ENCODE measurements around the gene SLC43A1. TPM values are rescaled to one million over a fixed set of nuclear protein-coding genes. Genes with fewer than 3 reads are reported as not detected.

SLC43A1 gene
- total RNA-seq, 4 donors from 2014 or later = 7.4 to 35.1 (median 15.8) TPM

DNA sequence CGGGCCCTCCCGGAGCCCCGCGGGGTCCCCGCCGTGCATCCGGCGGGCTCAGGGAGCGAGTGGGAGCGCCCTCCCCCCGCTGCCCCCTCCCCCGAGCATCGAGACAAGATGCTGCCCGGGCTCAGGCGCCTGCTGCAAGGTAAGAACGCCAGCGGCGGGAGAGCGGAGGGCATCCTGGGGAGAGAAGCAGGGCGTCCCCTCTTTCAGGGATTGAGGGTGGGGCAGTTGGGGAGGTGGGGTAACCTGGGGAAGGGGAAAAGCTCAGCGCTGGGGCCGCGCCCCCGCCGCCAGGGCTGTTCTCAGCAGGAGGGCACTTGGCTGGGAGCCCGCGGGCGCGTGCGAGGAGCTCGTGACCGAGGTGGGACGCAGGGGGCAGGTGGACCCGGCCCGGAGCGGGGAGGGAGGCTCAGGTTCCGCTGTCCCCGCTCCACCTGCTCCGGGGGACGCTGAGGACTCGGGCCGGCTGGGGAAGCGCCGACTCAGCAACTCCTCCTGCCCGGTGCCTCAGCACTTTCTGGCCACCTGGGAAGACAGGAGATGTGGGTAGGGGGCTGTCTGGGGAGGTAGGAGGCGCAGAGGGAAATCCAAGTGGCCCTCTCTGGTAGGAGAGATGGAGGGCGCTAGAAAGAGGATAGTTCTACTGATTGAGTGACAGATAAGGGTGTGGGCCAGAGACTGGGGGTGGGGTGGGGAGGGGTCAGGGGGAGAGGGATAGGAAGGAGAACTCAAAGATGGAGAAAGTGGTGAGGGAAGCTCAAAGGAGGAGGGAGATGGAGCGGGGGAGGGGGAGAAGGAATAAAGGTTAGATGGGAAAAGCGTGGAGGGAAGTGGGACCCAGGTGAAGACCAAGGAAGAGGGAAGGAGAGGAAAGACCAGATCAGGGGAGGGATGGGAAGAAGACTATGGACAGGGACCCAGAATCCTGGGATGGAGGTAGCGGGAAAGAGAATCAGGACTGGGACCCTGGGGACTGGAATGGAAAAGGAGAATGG, 54.4 kb downstream of the SLC43A1 start:
- H3K36me3 ChIP-seq = no peaks in the 10 kb centered on the region
- peaks cover 22 to 42% (median 33%) of the 10 kb centered on the region in 3 donors for H3K27me3 ChIP-seq
- H3K27ac ChIP-seq = no peak overlapping the region
- no peak for DNase-seq
- H3K9me3 ChIP-seq = no peaks in the 10 kb centered on the region
- in situ Hi-C loops (cut with MboI; ENCODE audit: low sequenced_read_pairs in 4 of 4) (loop anchor here in 1 of 4 donors (25.0 kb wide), 2 partner anchors 176 to 1051 kb away; partner anchors contain the start of genes OR5B21 and YPEL4), intact Hi-C loops (cut with DNase I; ENCODE audit: low total_unique reads) (no loop called here)
- no peak for TF ChIP-seq POLR2A (IDR thresholded peaks at IDR 0.05)
- TF ChIP-seq, protein P1, sequence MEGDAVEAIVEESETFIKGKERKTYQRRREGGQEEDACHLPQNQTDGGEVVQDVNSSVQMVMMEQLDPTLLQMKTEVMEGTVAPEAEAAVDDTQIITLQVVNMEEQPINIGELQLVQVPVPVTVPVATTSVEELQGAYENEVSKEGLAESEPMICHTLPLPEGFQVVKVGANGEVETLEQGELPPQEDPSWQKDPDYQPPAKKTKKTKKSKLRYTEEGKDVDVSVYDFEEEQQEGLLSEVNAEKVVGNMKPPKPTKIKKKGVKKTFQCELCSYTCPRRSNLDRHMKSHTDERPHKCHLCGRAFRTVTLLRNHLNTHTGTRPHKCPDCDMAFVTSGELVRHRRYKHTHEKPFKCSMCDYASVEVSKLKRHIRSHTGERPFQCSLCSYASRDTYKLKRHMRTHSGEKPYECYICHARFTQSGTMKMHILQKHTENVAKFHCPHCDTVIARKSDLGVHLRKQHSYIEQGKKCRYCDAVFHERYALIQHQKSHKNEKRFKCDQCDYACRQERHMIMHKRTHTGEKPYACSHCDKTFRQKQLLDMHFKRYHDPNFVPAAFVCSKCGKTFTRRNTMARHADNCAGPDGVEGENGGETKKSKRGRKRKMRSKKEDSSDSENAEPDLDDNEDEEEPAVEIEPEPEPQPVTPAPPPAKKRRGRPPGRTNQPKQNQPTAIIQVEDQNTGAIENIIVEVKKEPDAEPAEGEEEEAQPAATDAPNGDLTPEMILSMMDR (IDR thresholded peaks at IDR 0.05 in 4 of 5, conservative IDR thresholded peaks at IDR 0.05 in 1 of 5) = no peak
- ATAC-seq = no peak
- peak overlapping the region; percentile 38 to 61 (median 44) for H3K4me3 ChIP-seq
- H3K4me1 ChIP-seq = peaks cover 21 to 30% of the 10 kb centered on the region in 2 donors

GRCh38 chr11:57460022-57460757, 55.3 kb downstream of the SLC43A1 start, which contains the start of gene RTN4RL2:
TSS of gene RTN4RL2 (plus strand) at chr11:57460528. CDS start at chr11:57460866, 338 bp downstream.
- intact Hi-C loops (cut with DNase I; ENCODE audit: low total_unique reads) = no loop called here
- H3K27me3 ChIP-seq = peaks cover 22 to 42% (median 33%) of the 10 kb centered on the region in 3 donors

GRCh38 chr11:57459164-57460021, 56.1 kb downstream of the SLC43A1 start:
- Histone ChIP-seq H3K4me1 (peaks cover 21 to 30% of the 10 kb centered on the region in 2 donors), H3K27me3 (peaks cover 22 to 42% (median 33%) of the 10 kb centered on the region in 3 donors), H3K9me3 (no peaks in the 10 kb centered on the region), H3K4me3 (peak overlapping the region; percentile 46 to 63 (median 54)), H3K27ac (no peak overlapping the region), H3K36me3 (no peaks in the 10 kb centered on the region)
- DNase-seq (no peak), ATAC-seq (peak in 1 of 2 donors; percentile 6)
- intact Hi-C loops (cut with DNase I; ENCODE audit: low total_unique reads) = loop anchor here (2.0 to 10.0 kb wide), 4 partner anchors 17 to 1055 kb away; partner anchors contain the start of gene UBE2L6
- TF ChIP-seq, protein P1 (IDR thresholded peaks at IDR 0.05 in 4 of 5, conservative IDR thresholded peaks at IDR 0.05 in 1 of 5) = no peak
- no peak for TF ChIP-seq POLR2A (IDR thresholded peaks at IDR 0.05)
- in situ Hi-C loops (cut with MboI; ENCODE audit: low sequenced_read_pairs in 4 of 4) = loop anchor here (5.0 to 25.0 kb wide), 5 partner anchors 68 to 1053 kb away; partner anchors contain the start of genes YPEL4 (in 3 of the 4) and OR5B21 (in 1 of the 4)

More at GRCh38 chr11:57460022-57460757, 55.3 kb downstream of the SLC43A1 start, which contains the start of gene RTN4RL2:
- no peak for DNase-seq
- in situ Hi-C loops (cut with MboI; ENCODE audit: low sequenced_read_pairs in 4 of 4) = loop anchor here in 1 of 4 donors (25.0 kb wide), 2 partner anchors 177 to 1052 kb away; partner anchors contain the start of genes OR5B21 and YPEL4
- peaks cover 21 to 30% of the 10 kb centered on the region in 2 donors for H3K4me1 ChIP-seq
- H3K9me3 ChIP-seq = no peaks in the 10 kb centered on the region
- ATAC-seq = no peak
- H3K36me3 ChIP-seq = no peaks in the 10 kb centered on the region
- H3K27ac ChIP-seq = no peak within 1 kb of the TSS
- TF ChIP-seq POLR2A (IDR thresholded peaks at IDR 0.05) = no peak
- TF ChIP-seq, protein P1 (IDR thresholded peaks at IDR 0.05 in 4 of 5, conservative IDR thresholded peaks at IDR 0.05 in 1 of 5) = peak in 1 of 5 experiments; percentile 18
- peak within 1 kb of the TSS; percentile 46 to 63 (median 54) for H3K4me3 ChIP-seq
